SK-N-SH (cell line): ENCODE data around the gene MTMR12. TPM values are rescaled to one million over a fixed set of nuclear protein-coding genes. Genes with fewer than 3 reads are reported as not detected.

ENCODE experiments used
- CTCF ChIA-PET: fragments of 300-600, 350-600 bp; formaldehyde crosslinking; extraction: SDS; loops from one replicate; lab custom pipeline; 2021; lab: Yijun Ruan, JAX
- POLR2A ChIA-PET: fragments of 350-600 bp; sonication (Branson Sonifier 250); formaldehyde crosslinking; extraction: SDS; loops from one replicate; lab custom pipeline; 2020; ENCODE audit warnings: antibody characterized with exemption, inconsistent platforms; lab: Yijun Ruan, JAX
- DNase-seq: peaks from one replicate; pipeline ENCODE4 v3.0.0; 2012
- H2AFZ ChIP-seq: fragments of 200-600 bp; sonication (generic); 2 replicates; pipeline ENCODE4 v1.8.1; 2016; ENCODE audit warnings: antibody characterized with exemption, mild to moderate bottlenecking, low read depth
- H3F3A ChIP-seq: fragments of 200-600 bp; sonication (generic); replicated peaks from 2 replicates; pipeline ENCODE3; 2016; ENCODE audit warnings: antibody characterized with exemption, mild to moderate bottlenecking; ENCODE audit not compliant: insufficient read depth
- H3K27ac ChIP-seq, 2 experiments: fragments of 200-500 bp in 1 of 2; fragments of 200-600 bp in 1 of 2; sonication (Bioruptor generic) in 1 of 2; sonication (generic), shearing (Covaris generic) in 1 of 2; 2 replicates each; pipeline versions ENCODE4 v1.5.1 to v1.6.1; 2014 to 2016; ENCODE audit warnings: low read depth in 2 of 2, inconsistent platforms in 1 of 2, low read length in 1 of 2, mild to moderate bottlenecking in 1 of 2, mixed read lengths in 1 of 2
- H3K27me3 ChIP-seq: fragments of 200-600 bp; sonication (generic), shearing (Covaris generic); 2 replicates; pipeline ENCODE4 v1.6.1; 2016; ENCODE audit warnings: mixed run types; ENCODE audit not compliant: insufficient read depth
- H3K36me3 ChIP-seq, 2 experiments: fragments of 200-500 bp in 1 of 2; fragments of 200-600 bp in 1 of 2; sonication (Bioruptor generic) in 1 of 2; sonication (generic) in 1 of 2; replicated peaks in 1 of 2; 2 replicates each; pipeline versions ENCODE3 to v1.5.1; 2014 to 2016; ENCODE audit warnings: low read length in 1 of 2, mild to moderate bottlenecking in 1 of 2; ENCODE audit not compliant: insufficient read depth in 2 of 2, control insufficient read depth in 1 of 2
- H3K4me1 ChIP-seq, 2 experiments: fragments of 200-500 bp in 1 of 2; fragments of 200-600 bp in 1 of 2; sonication (Bioruptor generic) in 1 of 2; sonication (generic), shearing (Covaris generic) in 1 of 2; 2 replicates each; pipeline versions ENCODE4 v1.5.1 to v1.6.1; 2014 to 2016; ENCODE audit warnings: low read depth in 1 of 2, low read length in 1 of 2, mixed run types in 1 of 2; ENCODE audit not compliant: insufficient read depth in 2 of 2, control insufficient read depth in 1 of 2
- H3K4me2 ChIP-seq: fragments of 200-600 bp; sonication (generic), shearing (Covaris generic); 2 replicates; pipeline ENCODE4 v1.6.1; 2017; ENCODE audit warnings: mixed run types
- H3K4me3 ChIP-seq, 2 experiments: fragments of 200-500 bp in 1 of 2; fragments of 200-600 bp in 1 of 2; sonication (Bioruptor generic) in 1 of 2; sonication (generic), shearing (Covaris generic) in 1 of 2; 2 replicates each; pipeline versions ENCODE4 v1.5.1 to v1.8.1; 2014 to 2016; ENCODE audit warnings: low read depth in 2 of 2, inconsistent platforms in 1 of 2, low read length in 1 of 2, mild to moderate bottlenecking in 1 of 2, mixed read lengths in 1 of 2, moderate library complexity in 1 of 2
- H3K79me2 ChIP-seq: fragments of 200-600 bp; sonication (generic); 2 replicates; pipeline ENCODE4 v1.8.1; 2017; ENCODE audit warnings: mild to moderate bottlenecking; ENCODE audit not compliant: insufficient read depth
- H3K9ac ChIP-seq: fragments of 200-600 bp; sonication (generic); 2 replicates; pipeline ENCODE4 v1.6.1; 2017; ENCODE audit warnings: mixed run types
- H3K9me2 ChIP-seq: fragments of 200-600 bp; sonication (generic); 2 replicates; pipeline ENCODE4 v1.6.1; 2017; ENCODE audit warnings: mixed run types
- H3K9me3 ChIP-seq: fragments of 200-600 bp; sonication (generic); 2 replicates; pipeline ENCODE4 v1.6.1; 2017; ENCODE audit warnings: mixed run types, mild to moderate bottlenecking, moderate library complexity
- H4K20me1 ChIP-seq: fragments of 200-600 bp; sonication (generic); 2 replicates; pipeline ENCODE4 v1.6.1; 2017; ENCODE audit warnings: mild to moderate bottlenecking, mixed run types; ENCODE audit not compliant: insufficient read depth
- ELF1 ChIP-seq: IDR thresholded peaks from 2 replicates; pipeline ENCODE4 v1.4.0; 2012
- EP300 ChIP-seq, 2 experiments: IDR thresholded peaks; 2 replicates each; pipeline versions ENCODE4 v1.4.0 to v1.6.1; 2012; ENCODE audit warnings: borderline replicate concordance in 1 of 2, low read depth in 1 of 2, low read length in 1 of 2
- EZH2phosphoT487 ChIP-seq: fragments of 200-600 bp; sonication (generic); IDR thresholded peaks from 2 replicates; pipeline ENCODE4 v1.6.1; 2017; ENCODE audit warnings: low read depth, mixed run types, mild to moderate bottlenecking, antibody characterized with exemption, moderate library complexity, borderline replicate concordance
- FOSL2 ChIP-seq: IDR thresholded peaks from 2 replicates; pipeline ENCODE4 v1.4.0; 2012; ENCODE audit warnings: low read depth, mild to moderate bottlenecking, moderate library complexity, borderline replicate concordance
- FOXJ3 ChIP-seq: sonication (generic); formaldehyde crosslinking; IDR thresholded peaks from 2 replicates; pipeline ENCODE4 v1.5.1; 2020; ENCODE audit warnings: mild to moderate bottlenecking, missing genetic modification reagents
- GABPA ChIP-seq: IDR thresholded peaks from 2 replicates; pipeline ENCODE4 v1.4.0; 2012; ENCODE audit warnings: low read depth, mild to moderate bottlenecking
- GATA2 ChIP-seq: sonication (generic); formaldehyde crosslinking; IDR thresholded peaks from 2 replicates; pipeline ENCODE4 v1.5.0; 2020; ENCODE audit warnings: mild to moderate bottlenecking, missing genetic modification reagents
- JUND ChIP-seq: IDR thresholded peaks from 2 replicates; pipeline ENCODE4 v1.4.0; 2012
- MXI1 ChIP-seq: IDR thresholded peaks from 2 replicates; pipeline ENCODE4 v1.6.1; 2012; ENCODE audit warnings: mild to moderate bottlenecking, low read depth, low read length, improper control_type of control experiment
- POLR2AphosphoS5 ChIP-seq: IDR thresholded peaks from 2 replicates; pipeline ENCODE4 v1.6.1; 2012; ENCODE audit warnings: low read depth, low read length
- REST ChIP-seq: IDR thresholded peaks from 2 replicates; pipeline ENCODE4 v1.6.1; 2012; ENCODE audit warnings: mild to moderate bottlenecking, low read depth, low read length, moderate library complexity
- RFX5 ChIP-seq: IDR thresholded peaks from 2 replicates; pipeline ENCODE4 v1.6.1; 2012; ENCODE audit warnings: mild to moderate bottlenecking, improper control_type of control experiment, low read length
- RXRA ChIP-seq: IDR thresholded peaks from 2 replicates; pipeline ENCODE4 v1.4.0; 2012; ENCODE audit warnings: low read depth, mild to moderate bottlenecking, borderline replicate concordance
- SIN3A ChIP-seq: IDR thresholded peaks from 2 replicates; pipeline ENCODE4 v1.6.1; 2012; ENCODE audit warnings: low read depth, mild to moderate bottlenecking, low read length, moderate library complexity, borderline replicate concordance
- SMC3 ChIP-seq: IDR thresholded peaks from 2 replicates; pipeline ENCODE4 v1.6.1; 2012; ENCODE audit warnings: low read depth, low read length, improper control_type of control experiment
- TAF1 ChIP-seq: IDR thresholded peaks from 2 replicates; pipeline ENCODE4 v1.6.1; 2012; ENCODE audit warnings: low read depth, mild to moderate bottlenecking, low read length, moderate library complexity, borderline replicate concordance
- TEAD4 ChIP-seq: IDR thresholded peaks from 2 replicates; pipeline ENCODE4 v1.4.0; 2012; ENCODE audit warnings: mild to moderate bottlenecking, borderline replicate concordance; ENCODE audit not compliant: insufficient read depth
- YY1 ChIP-seq: IDR thresholded peaks from 2 replicates; pipeline ENCODE4 v1.4.0; 2012; ENCODE audit warnings: low read depth, mild to moderate bottlenecking
- WGBS: methylation state at CpG from one replicate; pipeline ENCODE4 v1.1.6; 2017; ENCODE audit warnings: low lambda C conversion rate; 5-methylcytosine and 5-hydroxymethylcytosine counted together
- polyA plus RNA-seq, 3 experiments: library from polyadenylated mRNA; depleted of rRNA; stranded (reverse); fragments of >200 nt; gene quantifications; 2 replicates each; pipeline ENCODE4 v1.2.3, GENCODE V29; 2012
- TF ChIP-seq, protein P1 (sequence below): IDR thresholded peaks from 2 replicates; pipeline ENCODE4; 2012
- TF ChIP-seq, protein P2 (sequence below): IDR thresholded peaks from 2 replicates; pipeline ENCODE4 v1.4.0; 2012; ENCODE audit warnings: low read depth, borderline replicate concordance

Gene MTMR12
- polyA plus RNA-seq, 1 of the 3 experiments (the other 2 are of a cell fraction): 10.9 TPM

- H3F3A ChIP-seq: no peaks in the 10 kb centered on the region
- TF ChIP-seq YY1 (no peak), RXRA (no peak), ELF1 (no peak), POLR2AphosphoS5 (no peak), EP300 (IDR thresholded peaks at IDR 0.05; ENCODE audit: borderline replicate concordance in 1 of 2, low read depth in 1 of 2, low read length in 1 of 2) (no peak), JUND (no peak), SMC3 (no peak), GATA2 (CRISPR knock-in tag) (no peak), RFX5 (no peak), FOSL2 (no peak), SIN3A (no peak), GABPA (no peak), MXI1 (no peak), TAF1 (no peak), FOXJ3 (CRISPR knock-in tag) (no peak)
- TF ChIP-seq, protein P1, sequence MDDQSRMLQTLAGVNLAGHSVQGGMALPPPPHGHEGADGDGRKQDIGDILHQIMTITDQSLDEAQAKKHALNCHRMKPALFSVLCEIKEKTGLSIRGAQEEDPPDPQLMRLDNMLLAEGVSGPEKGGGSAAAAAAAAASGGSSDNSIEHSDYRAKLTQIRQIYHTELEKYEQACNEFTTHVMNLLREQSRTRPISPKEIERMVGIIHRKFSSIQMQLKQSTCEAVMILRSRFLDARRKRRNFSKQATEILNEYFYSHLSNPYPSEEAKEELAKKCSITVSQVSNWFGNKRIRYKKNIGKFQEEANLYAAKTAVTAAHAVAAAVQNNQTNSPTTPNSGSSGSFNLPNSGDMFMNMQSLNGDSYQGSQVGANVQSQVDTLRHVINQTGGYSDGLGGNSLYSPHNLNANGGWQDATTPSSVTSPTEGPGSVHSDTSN: no peak
- TF ChIP-seq, all 33 proteins: peak for 0
- WGBS: 54% methylated on average over 5 of the region's 7 CpGs
- H3K9ac ChIP-seq: no peak overlapping the region
- POLR2A ChIA-PET: no interaction called here
- H3K27ac ChIP-seq: no peak overlapping the region
- no peaks in the 10 kb centered on the region for H3K36me3 ChIP-seq
- no peak for DNase-seq
- no peaks in the 10 kb centered on the region for H3K9me2 ChIP-seq
- H2AFZ ChIP-seq: no peak overlapping the region
- H4K20me1 ChIP-seq: no peaks in the 10 kb centered on the region
- no peak overlapping the region for H3K4me3 ChIP-seq
- H3K79me2 ChIP-seq: no peaks in the 10 kb centered on the region
- no peaks in the 10 kb centered on the region for H3K27me3 ChIP-seq
- H3K4me2 ChIP-seq: no peak overlapping the region
- H3K9me3 ChIP-seq: no peaks in the 10 kb centered on the region
- no peaks in the 10 kb centered on the region for H3K4me1 ChIP-seq
- CTCF ChIA-PET: interaction anchor here (4.2 kb wide), 1 partner anchor 9 kb away, joined by 26 read pairs; no protein-coding TSS in a partner anchor
Observed at GRCh38 chr5:32319926-32320543, 7.3 kb upstream of the MTMR12 start.

- CTCF ChIA-PET: interaction anchor here (4.2 kb wide), 1 partner anchor 10 kb away, joined by 26 read pairs; no protein-coding TSS in a partner anchor
- no peaks in the 10 kb centered on the region for H3K36me3 ChIP-seq
- TF ChIP-seq REST: no peak
- TF ChIP-seq JUND: no peak
- TF ChIP-seq, protein P2, sequence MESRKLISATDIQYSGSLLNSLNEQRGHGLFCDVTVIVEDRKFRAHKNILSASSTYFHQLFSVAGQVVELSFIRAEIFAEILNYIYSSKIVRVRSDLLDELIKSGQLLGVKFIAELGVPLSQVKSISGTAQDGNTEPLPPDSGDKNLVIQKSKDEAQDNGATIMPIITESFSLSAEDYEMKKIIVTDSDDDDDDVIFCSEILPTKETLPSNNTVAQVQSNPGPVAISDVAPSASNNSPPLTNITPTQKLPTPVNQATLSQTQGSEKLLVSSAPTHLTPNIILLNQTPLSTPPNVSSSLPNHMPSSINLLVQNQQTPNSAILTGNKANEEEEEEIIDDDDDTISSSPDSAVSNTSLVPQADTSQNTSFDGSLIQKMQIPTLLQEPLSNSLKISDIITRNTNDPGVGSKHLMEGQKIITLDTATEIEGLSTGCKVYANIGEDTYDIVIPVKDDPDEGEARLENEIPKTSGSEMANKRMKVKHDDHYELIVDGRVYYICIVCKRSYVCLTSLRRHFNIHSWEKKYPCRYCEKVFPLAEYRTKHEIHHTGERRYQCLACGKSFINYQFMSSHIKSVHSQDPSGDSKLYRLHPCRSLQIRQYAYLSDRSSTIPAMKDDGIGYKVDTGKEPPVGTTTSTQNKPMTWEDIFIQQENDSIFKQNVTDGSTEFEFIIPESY: no peak
- no peak for TF ChIP-seq SIN3A
- TF ChIP-seq EP300 (IDR thresholded peaks at IDR 0.05; ENCODE audit: borderline replicate concordance in 1 of 2, low read depth in 1 of 2, low read length in 1 of 2): no peak
- TF ChIP-seq TEAD4: no peak
- TF ChIP-seq GABPA: no peak
- no peak for TF ChIP-seq RXRA
- TF ChIP-seq GATA2 (CRISPR knock-in tag): no peak
- no peak for TF ChIP-seq ELF1
- TF ChIP-seq EZH2phosphoT487: no peak
Observed at GRCh38 chr5:32319392-32319791, 6.7 kb upstream of the MTMR12 start.

More at GRCh38 chr5:32319392-32319791, 6.7 kb upstream of the MTMR12 start:
- no peaks in the 10 kb centered on the region for H3K4me1 ChIP-seq
- H3K4me2 ChIP-seq: no peak overlapping the region
- no peak for DNase-seq
- H3K79me2 ChIP-seq: no peaks in the 10 kb centered on the region
- no peaks in the 10 kb centered on the region for H3K9me2 ChIP-seq
- POLR2A ChIA-PET: no interaction called here
- peaks cover 4% of the 10 kb centered on the region for H3F3A ChIP-seq
- no peak overlapping the region for H3K27ac ChIP-seq
- 96% methylated on average over 6 of the region's 7 CpGs for WGBS
- no peaks in the 10 kb centered on the region for H4K20me1 ChIP-seq
- H3K4me3 ChIP-seq: no peak overlapping the region
- H3K27me3 ChIP-seq: no peaks in the 10 kb centered on the region
- H3K9me3 ChIP-seq: no peaks in the 10 kb centered on the region
- no peak overlapping the region for H3K9ac ChIP-seq
- H2AFZ ChIP-seq: no peak overlapping the region
